Lung microvascular endothelial cell (primary cell): Measurements from ENCODE around the gene CYSTM1. TPM values are rescaled to one million over a fixed set of nuclear protein-coding genes. Genes with fewer than 3 reads are reported as not detected.

Experiments used
- DNase-seq, 2 donors: peaks; one replicate each; pipeline versions ENCODE4 v3.0.0 to v3.0.0-alpha.2; 2010; ENCODE audit warnings: low read depth in 2 of 2
- total RNA-seq: library from RNA; depleted of rRNA; stranded (reverse); fragments of >200 nt; gene quantifications from 2 replicates; pipeline ENCODE4 v1.2.1, GENCODE V29; 2014

CYSTM1 gene
- total RNA-seq, 1 donor from 2014 or later, result 9.5 TPM

DNA sequence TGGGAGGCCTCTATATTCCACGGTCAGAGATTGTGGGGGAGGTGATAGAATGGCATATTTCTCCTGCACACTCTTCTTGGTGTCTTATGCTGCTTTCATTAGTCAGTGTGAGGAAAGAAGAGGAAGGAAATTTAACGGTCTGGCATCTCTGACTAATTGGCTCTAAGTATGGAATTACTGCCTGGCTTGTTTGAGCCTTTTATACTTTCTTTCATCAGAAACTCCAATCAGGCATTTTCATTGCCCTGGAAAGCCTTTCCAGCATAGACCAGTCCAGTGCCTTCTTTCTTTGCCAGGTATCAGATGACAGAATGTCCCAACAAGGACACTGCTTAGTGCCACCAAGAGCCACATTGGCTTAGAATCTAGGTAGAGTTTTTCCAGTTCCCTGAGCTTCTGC lies 30.2 kb downstream of the CYSTM1 start:
- peak in 1 of 2 donors; percentile 62 for DNase-seq

DNA sequence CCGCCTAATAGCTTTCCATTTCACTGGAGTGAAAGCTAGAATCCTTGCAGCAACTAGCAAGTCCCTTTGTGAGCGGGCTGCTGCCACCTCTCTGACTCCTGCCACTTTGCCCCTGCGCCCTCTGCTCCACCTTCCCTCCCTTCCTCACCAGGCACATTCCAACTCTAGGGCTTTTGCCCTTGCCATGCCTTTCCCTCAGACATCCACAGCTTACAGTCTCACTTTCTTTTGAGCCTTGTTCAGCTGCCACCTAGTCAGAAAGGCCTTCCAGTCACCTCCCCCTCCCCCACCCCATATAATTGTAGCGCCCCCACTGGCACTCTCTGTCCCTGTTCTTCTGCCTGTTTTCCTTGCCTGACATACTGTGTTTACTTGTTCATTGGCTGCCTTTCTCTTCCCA lies 31.0 kb downstream of the CYSTM1 start:
- DNase-seq, result no peak

DNA sequence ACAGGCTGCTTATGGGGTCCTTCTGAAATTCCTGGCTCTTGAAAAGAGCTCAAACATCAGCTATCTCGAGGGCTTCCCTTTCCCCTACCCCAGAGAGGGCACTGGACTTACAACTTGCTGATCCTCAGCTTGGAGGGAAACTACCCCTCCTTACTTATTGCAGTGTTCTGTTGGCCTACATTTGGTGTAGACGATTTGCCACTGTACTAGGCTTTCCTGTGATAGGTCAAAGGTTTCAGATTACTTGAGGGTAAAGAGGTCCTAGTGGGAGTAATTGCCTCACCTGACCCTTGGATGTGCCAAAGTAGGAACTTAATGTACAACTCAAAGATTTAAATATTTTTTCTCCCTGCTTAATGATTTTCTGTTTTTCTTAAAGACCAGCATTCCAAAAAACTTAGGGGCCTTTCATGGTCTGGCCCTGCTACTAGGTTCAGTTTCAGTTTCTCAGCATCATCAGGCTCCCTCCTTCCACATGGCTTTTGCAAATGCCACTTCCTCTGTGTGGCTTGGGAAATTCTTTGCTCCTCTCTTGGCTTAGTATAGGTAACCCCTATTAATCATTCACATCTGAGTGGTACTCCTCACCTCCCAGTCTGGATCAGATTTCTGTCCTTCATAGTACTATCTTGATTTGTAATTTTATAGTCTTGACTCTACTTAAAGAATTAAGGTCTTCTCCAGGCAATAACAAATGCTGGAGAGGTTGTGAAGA lies 32.4 kb downstream of the CYSTM1 start:
- DNase-seq, result no peak

DNA sequence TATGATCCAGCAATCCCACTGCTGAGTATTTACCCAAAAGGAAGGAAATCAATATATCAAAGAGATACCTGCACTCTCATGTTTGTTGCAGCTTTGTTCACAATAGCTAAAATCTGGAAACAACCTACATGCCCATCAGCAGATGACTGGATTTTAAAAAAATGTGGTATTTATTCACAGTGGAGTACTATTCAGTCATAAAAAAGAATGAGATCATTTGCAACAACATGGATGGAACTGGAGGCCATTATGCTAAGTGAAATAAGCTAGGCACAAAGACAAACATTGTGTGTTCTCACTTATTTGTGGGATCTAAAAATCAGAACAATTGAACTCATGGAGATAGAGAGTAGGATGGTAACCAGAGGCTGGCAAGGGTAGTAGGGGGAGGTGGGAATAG lies 33.1 kb downstream of the CYSTM1 start:
- DNase-seq, result no peak

DNA sequence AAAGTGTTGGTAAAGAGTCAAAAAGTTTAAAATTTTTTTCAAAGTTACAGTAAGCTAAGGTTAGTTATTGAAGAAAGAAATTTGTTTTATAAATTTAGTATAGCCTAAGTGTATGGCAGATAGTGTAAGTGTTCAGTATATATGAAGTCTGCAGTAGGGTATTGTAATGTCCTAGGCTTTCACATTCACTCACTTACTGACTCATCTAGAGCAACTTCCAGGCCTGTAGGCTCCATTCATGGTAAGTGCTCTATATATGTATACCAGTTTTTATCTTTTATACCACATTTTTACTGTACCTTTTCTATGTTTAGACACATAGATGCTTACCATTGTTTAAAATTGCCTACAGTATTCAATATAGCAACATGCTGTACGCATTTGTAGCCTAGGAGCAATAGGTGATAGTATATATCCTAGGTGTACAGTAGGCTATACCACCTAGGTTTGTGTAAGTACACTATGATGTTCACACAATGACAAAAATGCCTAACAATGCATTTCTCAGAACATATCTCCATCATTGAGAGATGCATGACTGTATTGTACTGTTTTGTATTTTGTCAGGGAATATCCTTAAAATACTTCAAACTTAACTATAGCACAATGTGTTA lies 38.5 kb downstream of the CYSTM1 start:
- DNase-seq, result no peak

DNA sequence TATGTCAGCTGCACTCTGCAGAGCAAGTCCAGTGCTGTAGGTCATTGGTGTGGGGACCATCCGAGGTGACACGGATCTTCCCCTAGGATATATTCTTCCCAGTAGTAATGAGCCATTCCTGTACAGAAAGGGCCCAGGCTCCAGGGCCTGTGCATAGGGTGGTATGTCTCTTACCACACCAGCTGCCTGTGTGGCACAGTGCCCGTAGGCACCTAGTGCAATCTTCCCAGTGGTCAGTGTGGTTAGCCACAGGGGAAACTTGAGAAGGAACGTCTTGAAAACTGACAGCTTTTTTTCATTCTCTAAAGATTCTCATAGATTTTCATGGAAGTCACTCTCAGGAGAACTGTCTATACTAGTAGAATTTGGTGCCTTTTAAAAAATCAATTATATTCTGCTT lies 39.8 kb downstream of the CYSTM1 start:
- no peak for DNase-seq

DNA sequence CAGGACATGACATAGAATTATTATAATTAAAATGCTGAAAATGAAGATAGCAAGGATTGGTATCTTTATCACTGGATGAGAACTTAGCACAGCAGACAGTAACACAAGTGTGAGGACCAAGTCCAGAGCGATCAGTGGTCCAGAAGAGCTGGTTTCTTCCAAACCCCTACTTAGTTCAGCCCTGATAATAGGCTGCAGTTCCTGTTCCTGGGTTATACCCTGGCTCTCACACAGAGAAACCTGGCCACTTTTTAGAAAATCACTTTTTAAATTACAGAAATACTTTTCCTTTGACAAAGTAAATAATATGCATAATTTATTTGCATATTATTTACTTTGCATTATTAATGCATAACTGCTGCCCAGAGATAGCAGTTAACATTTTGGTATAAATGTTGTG lies 40.3 kb downstream of the CYSTM1 start:
- DNase-seq, result no peak

DNA sequence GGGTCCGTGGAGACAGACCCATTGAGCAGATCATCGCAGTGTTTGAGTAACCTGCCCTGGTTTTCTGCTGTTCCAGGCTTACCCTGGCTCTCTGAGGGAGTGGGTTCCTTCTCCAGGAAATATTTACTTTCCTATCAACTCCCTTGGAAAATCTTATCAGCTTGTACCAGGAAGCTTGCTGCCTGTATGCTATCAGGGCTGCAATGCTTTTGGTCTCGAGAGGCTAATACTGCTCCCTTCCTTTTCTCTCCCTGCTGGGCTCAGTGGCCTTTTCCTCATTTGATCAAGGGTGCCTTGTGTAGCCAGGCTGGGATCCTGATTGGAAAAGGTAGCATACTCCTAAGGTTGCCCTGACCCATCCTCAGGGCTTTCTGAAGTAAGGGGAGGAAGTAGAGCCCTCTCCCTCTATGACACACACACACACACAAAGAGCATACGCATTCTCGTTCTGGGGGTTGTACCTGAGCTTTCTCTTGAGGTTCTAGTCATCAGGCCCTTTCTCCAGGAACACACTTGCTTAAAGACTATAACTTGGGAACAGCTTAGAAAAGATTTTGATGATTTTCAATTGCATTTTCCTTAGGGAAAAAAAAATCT lies 41.6 kb downstream of the CYSTM1 start:
- DNase-seq, result no peak

DNA sequence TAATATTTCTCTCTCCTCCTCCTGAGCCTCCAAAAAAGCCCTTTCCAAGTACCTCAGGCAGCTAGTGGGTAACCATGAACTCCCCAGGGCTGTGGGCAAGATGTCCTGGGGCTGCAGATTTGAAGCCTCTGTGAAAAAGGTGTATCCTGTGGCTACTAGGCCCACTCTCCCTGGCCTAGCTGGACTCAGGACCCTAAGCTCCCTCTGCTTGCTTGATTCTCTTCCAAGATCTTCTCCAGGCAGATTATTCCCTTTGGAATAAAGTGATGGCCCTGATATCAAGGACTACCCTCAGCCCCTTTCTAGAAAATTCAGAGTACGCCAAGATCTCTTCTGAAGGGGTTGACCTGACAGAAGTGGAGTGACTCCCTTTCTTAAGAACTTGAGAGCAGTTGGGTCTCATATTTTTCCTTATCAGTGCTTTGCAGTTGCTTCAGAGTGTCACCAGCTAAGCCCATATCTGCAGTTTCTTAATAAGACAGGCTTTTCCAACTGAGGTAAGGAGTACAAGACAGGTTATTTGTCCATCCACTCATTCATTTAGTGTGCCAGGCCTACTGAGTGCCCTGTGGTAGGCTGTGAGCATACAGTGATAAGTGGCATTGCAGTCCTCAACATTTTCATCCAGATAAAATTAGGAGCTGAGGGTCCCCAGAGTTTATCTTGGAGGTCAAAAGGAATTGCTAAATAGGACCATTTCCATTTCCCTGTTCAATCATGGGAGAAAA lies 42.5 kb downstream of the CYSTM1 start:
- DNase-seq, result no peak

DNA sequence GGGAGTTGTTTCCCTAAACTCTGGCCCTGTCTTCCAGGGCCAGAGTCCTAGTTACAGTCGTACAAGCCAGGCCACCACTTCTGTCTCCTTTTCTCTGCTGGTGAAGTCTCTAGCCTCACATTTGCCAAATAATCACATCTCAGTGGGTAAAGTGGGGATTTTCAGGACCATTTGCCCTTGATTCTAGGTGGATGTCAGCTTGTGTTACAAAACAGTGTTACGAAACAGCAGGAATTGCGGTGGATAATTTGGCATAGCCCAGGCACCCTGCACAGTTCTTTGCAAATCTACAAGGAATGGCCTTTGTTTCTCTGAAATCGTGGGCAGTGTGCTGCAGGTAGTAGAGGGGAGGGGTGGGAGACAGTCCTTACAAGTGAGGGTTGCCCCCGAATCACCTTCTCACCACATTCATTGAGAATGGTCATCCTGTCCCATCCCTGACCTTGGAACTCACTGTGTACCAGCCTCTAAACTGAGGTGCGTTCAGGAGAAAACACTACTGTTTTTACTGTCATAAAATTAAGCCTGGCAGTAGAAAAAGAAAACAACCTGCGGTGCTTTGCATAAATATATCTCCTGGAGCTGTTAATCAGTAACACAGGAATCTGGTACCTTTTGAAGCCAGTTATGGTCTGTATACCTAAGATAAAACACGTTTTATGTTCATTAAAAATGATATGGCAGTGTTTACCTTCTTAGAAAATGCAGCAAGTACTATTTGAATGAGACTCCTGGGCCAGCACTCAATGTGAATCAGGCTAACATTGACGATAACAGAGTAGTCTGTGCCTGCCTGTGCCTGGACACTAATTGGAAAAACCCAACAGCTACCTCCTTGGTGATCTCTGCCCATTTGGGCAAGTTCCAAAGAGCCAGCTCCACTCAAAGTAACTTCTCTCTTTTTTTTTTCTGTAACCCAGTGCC lies 44.3 kb downstream of the CYSTM1 start:
- DNase-seq, result no peak

DNA sequence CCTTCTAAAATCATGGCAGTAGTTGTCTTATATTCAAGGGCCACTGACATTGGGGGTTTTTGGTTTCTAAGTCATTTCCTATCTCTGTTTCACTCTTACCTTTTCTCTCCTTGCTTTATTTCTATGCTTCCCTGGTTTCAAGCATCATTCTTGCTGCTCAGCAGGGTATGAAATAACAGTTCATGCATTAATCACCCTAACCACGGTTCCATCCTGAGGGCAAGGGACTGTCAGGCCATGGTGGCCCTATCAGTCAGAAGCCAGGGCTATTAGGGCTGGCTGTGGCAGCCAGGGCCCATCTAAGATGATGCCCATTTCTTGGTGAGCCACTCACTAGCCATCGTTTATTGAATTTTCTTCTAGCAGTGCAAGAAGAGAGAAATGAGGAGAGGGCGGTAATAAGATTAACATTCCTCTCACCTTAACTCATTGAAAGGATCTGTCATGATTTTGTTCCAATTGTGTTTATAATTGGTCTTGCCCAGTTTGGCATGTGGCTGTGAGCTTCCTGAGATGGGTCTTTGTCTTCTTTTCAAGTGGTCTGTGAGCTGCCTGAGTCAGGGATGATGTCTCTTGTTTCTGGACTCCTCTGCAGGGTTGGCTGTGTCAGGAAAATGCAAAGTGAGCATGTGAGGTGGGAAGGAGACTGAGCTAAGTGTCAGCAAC lies 45.2 kb downstream of the CYSTM1 start:
- peak in 1 of 2 donors; percentile 28 for DNase-seq

DNA sequence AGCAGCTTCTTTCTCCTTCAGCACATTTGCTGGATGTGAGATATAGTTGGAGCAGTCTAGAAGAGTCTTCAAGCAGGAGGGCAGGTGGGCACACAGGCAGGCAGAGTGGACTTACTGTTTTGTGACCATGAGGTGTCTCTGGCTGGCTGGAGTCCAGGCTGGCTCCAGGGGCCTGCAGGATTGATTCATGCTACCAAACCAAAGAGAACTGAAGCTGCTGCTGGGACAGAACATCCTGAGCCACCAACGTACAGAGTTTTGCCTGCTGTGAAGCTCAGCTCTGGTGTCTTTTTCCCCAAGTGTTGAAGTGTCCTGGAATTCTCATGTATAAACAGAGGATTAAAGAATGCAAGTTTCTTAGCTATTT lies 45.7 kb downstream of the CYSTM1 start:
- DNase-seq, result no peak

DNA sequence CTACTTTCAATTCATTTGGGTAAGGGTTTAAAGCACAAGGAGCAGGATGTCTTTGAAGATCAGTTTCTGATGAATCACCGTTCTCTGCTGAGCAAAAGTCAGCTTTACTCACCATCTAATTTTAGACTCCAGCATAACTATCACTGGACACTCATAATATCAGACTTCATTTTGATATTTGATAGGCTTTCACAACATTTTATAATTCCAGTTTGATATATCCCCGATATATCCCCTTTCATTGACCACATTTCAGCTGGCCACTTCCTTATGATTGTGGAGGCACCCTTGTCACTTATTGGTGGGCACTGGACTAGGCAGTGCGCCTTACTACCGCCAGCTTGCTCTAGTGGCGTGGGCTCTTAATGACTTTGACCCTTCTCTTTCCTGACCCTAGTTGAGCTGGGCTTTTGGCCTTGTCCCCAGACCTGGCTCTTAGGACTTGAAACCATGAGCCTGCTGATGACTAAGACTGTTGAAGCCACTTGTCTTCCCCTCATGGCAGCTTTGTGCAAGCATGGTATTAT lies 46.8 kb downstream of the CYSTM1 start:
- peak in 1 of 2 donors; percentile 82 for DNase-seq

DNA sequence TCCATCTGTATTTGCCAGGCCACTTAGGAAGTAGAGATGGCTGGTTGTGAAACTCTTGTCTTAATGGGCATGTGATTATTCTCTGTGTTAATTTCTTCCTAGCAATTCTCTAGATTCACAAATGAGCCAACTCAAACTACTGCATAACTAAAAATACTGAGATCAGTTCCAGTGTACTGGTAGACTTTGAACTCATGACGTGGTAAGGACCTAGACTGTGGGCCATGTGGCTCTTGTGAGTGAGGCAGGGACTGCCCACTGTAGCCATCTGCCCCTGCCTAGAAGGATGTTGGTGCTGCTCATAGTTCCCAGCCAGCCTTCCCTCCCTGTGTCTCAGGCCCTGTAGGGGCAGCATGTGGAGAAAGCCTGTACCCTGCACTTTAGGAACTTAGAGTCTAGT lies 47.4 kb downstream of the CYSTM1 start:
- DNase-seq, result no peak

DNA sequence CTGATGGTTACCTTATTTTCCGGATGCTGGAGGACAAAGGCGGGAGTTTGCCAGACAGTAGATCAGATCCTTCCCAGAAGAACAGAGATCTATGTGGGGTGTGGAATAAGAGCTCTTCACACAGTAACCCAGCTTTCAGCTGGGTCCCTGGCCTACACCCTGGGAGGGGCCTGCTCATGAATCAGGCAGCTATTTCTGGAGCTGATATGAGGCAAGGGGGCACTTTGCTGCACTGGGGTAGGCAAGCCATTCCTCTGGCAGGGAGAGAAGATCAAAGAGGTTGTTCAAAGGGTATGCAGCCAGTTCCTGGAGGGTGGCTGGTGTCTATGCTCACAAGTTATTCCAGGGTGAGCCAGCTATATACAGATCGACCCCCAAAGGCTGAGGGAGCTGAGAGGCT lies 48.6 kb downstream of the CYSTM1 start:
- no peak for DNase-seq

DNA sequence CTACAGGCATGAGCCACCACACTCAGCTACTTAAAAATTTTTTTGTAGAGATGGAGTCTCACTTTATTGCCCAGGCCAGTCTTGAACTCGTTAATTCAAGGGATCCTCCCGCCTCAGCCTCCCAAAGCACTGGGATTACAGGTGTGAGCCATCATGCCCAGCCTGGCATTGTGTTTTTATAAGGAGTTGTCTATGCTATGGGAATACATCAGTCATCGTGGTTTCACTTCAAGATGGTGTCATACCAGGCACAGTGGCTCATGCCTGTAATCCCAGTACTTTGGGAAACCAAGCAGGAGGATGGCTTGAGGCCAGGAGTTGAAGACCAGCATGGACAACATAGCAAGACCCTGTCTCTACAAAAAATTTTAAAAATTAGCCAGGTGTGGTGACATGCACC lies 49.7 kb downstream of the CYSTM1 start:
- no peak for DNase-seq

DNA sequence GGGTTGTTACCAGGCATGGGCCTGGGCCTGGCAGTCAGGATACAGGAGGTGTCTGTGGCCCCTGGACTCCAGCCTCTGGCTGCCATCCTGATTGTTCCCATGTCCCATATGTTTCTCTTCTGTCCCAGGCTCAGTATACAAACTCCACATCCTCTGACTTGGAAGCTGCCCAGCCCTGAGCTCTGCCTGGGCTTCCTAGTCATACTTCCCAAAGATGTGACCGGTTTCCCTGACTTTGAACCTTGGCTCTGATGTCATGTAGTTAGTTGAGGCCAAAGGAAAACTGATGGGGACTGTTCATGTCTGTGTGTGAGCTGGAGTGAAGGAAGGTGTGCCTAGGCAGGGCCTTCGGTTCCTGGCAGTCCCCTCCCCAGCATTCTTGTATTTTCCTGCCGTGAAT lies 50.4 kb downstream of the CYSTM1 start:
- peak in 1 of 2 donors; percentile 48 for DNase-seq

DNA sequence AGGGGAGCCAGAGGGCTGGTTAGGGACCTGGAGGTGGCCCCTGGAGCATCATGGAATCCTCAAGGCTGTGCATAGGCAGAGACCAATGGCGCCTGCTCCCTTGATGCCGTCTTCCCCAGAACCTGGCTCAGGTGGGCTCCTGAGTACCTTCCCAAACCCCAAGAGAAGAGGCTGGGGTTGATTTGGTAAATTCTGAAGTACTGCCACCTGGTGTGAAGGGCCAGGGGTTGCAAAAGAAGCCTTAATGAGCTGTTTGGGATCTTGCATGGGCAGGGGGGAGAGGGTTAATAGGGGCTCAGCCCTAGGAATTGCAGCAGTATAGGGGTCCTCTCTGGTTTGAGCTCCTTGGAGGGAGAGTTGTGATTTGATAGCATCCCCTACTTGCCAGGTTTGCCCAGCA lies 52.1 kb downstream of the CYSTM1 start:
- no peak for DNase-seq

DNA sequence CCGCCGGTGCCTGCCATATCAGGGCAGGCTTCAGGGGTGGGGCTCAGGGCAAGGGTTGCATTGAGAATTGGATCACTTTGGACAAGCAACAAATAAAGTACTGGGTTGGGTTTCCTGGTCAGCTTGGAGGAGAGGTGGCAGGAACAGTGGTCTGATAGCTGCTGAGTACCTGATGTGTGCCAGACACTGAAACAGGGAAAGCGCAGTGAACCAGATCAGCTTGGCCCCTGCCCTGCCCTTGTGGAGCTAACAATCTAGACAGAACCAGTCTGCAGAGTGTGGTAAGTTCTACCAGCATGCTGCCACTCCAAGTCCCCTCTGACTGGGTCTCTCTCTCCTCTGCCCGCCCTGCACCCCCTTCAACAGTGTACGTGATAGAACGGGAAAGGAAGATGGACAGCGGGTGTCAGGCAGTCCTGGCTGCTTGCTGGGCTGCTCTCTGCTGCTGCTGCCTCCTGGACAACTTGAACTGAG lies 53.4 kb downstream of the CYSTM1 start:
- no peak for DNase-seq

DNA sequence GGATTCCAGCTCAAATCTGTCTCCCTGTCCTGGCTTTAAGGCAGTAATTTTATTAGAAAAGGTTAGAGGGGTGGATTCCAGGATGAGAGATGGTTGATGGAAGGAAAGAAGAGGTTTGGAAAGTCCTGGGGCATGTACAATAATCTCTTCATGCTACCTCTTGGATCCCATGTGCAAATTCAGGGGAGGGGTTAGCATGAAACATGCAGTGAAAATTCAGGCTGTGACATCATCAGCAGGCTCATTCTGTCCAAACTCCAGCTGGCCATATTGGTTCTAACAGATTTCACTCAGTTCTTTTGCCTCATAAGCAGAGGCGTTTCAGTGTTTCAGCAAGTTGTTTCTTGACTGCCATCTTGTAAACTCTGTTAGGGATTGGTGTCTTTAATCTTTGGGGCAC lies 55.4 kb downstream of the CYSTM1 start:
- no peak for DNase-seq
